Keratinocyte (primary cell): Measurements from ENCODE around the gene CCDC97. TPM values are rescaled to one million over a fixed set of nuclear protein-coding genes. Genes with fewer than 3 reads are reported as not detected.

Experiments
- DNase-seq: peaks from one replicate; pipeline ENCODE4 v3.0.0-alpha.2; 2011; ENCODE audit warnings: low read depth, missing footprints, low spot score
- FAIRE-seq: peaks from 2 replicates; lab custom pipeline; 2011; peaks lifted over from hg19 to GRCh38; lab: Jason Lieb, UNC
- H2AFZ ChIP-seq: 2 replicates; pipeline ENCODE4 v1.6.0; 2012; ENCODE audit warnings: low read length, control low read depth, inconsistent platforms; ENCODE audit not compliant: control insufficient read depth
- H3K27ac ChIP-seq: 2 replicates; pipeline ENCODE4 v1.5.1; 2011; ENCODE audit warnings: low read length; ENCODE audit not compliant: control insufficient read depth, insufficient read depth
- H3K27me3 ChIP-seq: 3 replicates; pipeline ENCODE4 v1.6.0; 2011; ENCODE audit warnings: low read length; ENCODE audit not compliant: control insufficient read depth, insufficient read depth; ENCODE audit errors: extremely low read depth
- H3K36me3 ChIP-seq, 2 experiments: 2 replicates in 1 of 2; 3 replicates in 1 of 2; pipeline ENCODE4 v1.5.1; 2011; ENCODE audit warnings: low read length in 2 of 2, mild to moderate bottlenecking in 1 of 2; ENCODE audit not compliant: control insufficient read depth in 2 of 2, insufficient read depth in 2 of 2; ENCODE audit errors: extremely low read depth in 1 of 2
- H3K4me1 ChIP-seq: 3 replicates; pipeline ENCODE4 v1.5.1; 2011; ENCODE audit warnings: low read length; ENCODE audit not compliant: control insufficient read depth, insufficient read depth; ENCODE audit errors: extremely low read depth
- H3K4me2 ChIP-seq: 3 replicates; pipeline ENCODE4 v1.6.0; 2011; ENCODE audit warnings: low read depth, low read length; ENCODE audit not compliant: control insufficient read depth, insufficient read depth; ENCODE audit errors: extremely low read depth
- H3K4me3 ChIP-seq, 3 experiments: fragments of 200-600 bp in 1 of 3; sonication (generic) in 1 of 3; 2 replicates in 2 of 3; 3 replicates in 1 of 3; pipeline ENCODE4 v1.5.1; 2011 to 2016; ENCODE audit warnings: low read length in 3 of 3, mild to moderate bottlenecking in 3 of 3, control low read depth in 2 of 3, inconsistent platforms in 1 of 3, low read depth in 1 of 3, mixed read lengths in 1 of 3, mixed run types in 1 of 3, moderate library complexity in 1 of 3; ENCODE audit not compliant: control insufficient read depth in 2 of 3, insufficient read depth in 2 of 3; ENCODE audit errors: extremely low read depth in 1 of 3
- H3K79me2 ChIP-seq: 2 replicates; pipeline ENCODE4 v1.6.0; 2012; ENCODE audit warnings: low read length; ENCODE audit not compliant: control insufficient read depth, insufficient read depth
- H3K9ac ChIP-seq: 3 replicates; pipeline ENCODE4 v1.6.0; 2011; ENCODE audit warnings: low read length; ENCODE audit not compliant: control insufficient read depth, insufficient read depth; ENCODE audit errors: extremely low read depth
- H3K9me1 ChIP-seq: 3 replicates; pipeline ENCODE4 v1.6.0; 2011; ENCODE audit warnings: low read length; ENCODE audit not compliant: control insufficient read depth, insufficient read depth; ENCODE audit errors: extremely low read depth
- H3K9me3 ChIP-seq: 2 replicates; pipeline ENCODE4 v1.5.1; 2012; ENCODE audit warnings: low read depth, low read length; ENCODE audit not compliant: control insufficient read depth
- H4K20me1 ChIP-seq: 3 replicates; pipeline ENCODE4 v1.6.0; 2011; ENCODE audit warnings: low read length; ENCODE audit not compliant: control insufficient read depth, insufficient read depth; ENCODE audit errors: extremely low read depth
- CTCF ChIP-seq, 3 experiments: IDR thresholded peaks in 1 of 3; conservative IDR thresholded peaks in 1 of 3; optimal IDR thresholded peaks in 1 of 3; 2 replicates in 2 of 3; 3 replicates in 1 of 3; pipeline versions ENCODE3 to v1.5.1; 2011; ENCODE audit warnings: low read length in 3 of 3, mild to moderate bottlenecking in 3 of 3, moderate library complexity in 2 of 3, control low read depth in 1 of 3, inconsistent platforms in 1 of 3; ENCODE audit not compliant: insufficient read depth in 2 of 3; ENCODE audit errors: extremely low read depth in 1 of 3
- EZH2 ChIP-seq: IDR thresholded peaks from one replicate; pipeline ENCODE4 v1.6.1; 2012; ENCODE audit warnings: inconsistent platforms, mild to moderate bottlenecking, low read length, moderate library complexity
- dilution Hi-C: fragments of 300-500 bp; cut with MboI; formaldehyde crosslinking; loops from one replicate; pipeline ENCODE4 v1.7.0; 2020; ENCODE audit warnings: low sequenced_read_pairs; ENCODE audit not compliant: extremely low pct_ligation_motif_present
- polyA plus RNA-seq, 5 experiments: library from polyadenylated mRNA; depleted of rRNA in 3 of 5; stranded (reverse) in 3 of 5; stranded (forward) in 1 of 5; unstranded in 1 of 5; fragments of >200 nt; gene quantifications; 1 replicate in 1 of 5; 2 replicates in 3 of 5; 3 replicates in 1 of 5; pipeline versions ENCODE4 v1.2.1 to v1.2.3, GENCODE V29; 2011 to 2012; ENCODE audit warnings: missing spikeins in 2 of 5, low read depth in 1 of 5, low replicate concordance in 1 of 5

Gene CCDC97
- polyA plus RNA-seq, 1 donor (not counting 4 experiments of a cell fraction or from before 2014, with no cell fraction given), result 6.8 TPM

- Histone ChIP-seq H3K36me3 (peaks cover 42 to 50% of the 10 kb centered on the region in 2 experiments), H3K9me1 (no peaks in the 10 kb centered on the region), H3K27ac (no peak overlapping the region), H3K79me2 (no peaks in the 10 kb centered on the region), H3K27me3 (no peaks in the 10 kb centered on the region), H3K9ac (no peak overlapping the region), H3K4me3 (no peak overlapping the region), H3K9me3 (no peaks in the 10 kb centered on the region), H3K4me1 (peaks cover 12% of the 10 kb centered on the region), H3K4me2 (no peak overlapping the region), H4K20me1 (no peaks in the 10 kb centered on the region), H2AFZ (no peak overlapping the region)
- dilution Hi-C loops, result no loop called here
- TF ChIP-seq EZH2 (no peak), CTCF (optimal IDR thresholded peaks at IDR 0.05 in 1 of 3, IDR thresholded peaks at IDR 0.05 in 1 of 3, conservative IDR thresholded peaks at IDR 0.05 in 1 of 3; ENCODE audit: extremely low read depth in 1 of 3, insufficient read depth in 2 of 3, low read length in 3 of 3) (no peak)
- no peak for DNase-seq
- FAIRE-seq, result no peak
Measured at GRCh38 chr19:41304706-41305483, 5.1 kb upstream of the CCDC97 start.

- Histone ChIP-seq H4K20me1 (no peaks in the 10 kb centered on the region), H3K4me1 (peaks cover 18% of the 10 kb centered on the region), H3K9me1 (no peaks in the 10 kb centered on the region), H3K9ac (no peak overlapping the region), H3K79me2 (peaks cover 6% of the 10 kb centered on the region), H3K4me3 (no peak overlapping the region), H3K27me3 (no peaks in the 10 kb centered on the region), H3K9me3 (no peaks in the 10 kb centered on the region), H2AFZ (no peak overlapping the region), H3K27ac (no peak overlapping the region), H3K36me3 (peaks cover 35 to 44% of the 10 kb centered on the region in 2 experiments), H3K4me2 (no peak overlapping the region)
- FAIRE-seq, result no peak
- dilution Hi-C loops, result no loop called here
- no peak for DNase-seq
- TF ChIP-seq EZH2 (no peak), CTCF (optimal IDR thresholded peaks at IDR 0.05 in 1 of 3, IDR thresholded peaks at IDR 0.05 in 1 of 3, conservative IDR thresholded peaks at IDR 0.05 in 1 of 3; ENCODE audit: extremely low read depth in 1 of 3, insufficient read depth in 2 of 3, low read length in 3 of 3) (no peak)
Measured at GRCh38 chr19:41305927-41306793, 3.8 kb upstream of the CCDC97 start.
